HepG2 (cell line): ENCODE data around the gene CLIC5. TPM values are rescaled to one million over a fixed set of nuclear protein-coding genes. Genes with fewer than 3 reads are reported as not detected.

Experiments used
- ATAC-seq: fragments of 200-7000 bp; cut with Tn5 transposase; 3 replicates; pipeline ENCODE4 v1.9.1; 2020; ENCODE audit warnings: mild to moderate bottlenecking, moderate library complexity
- BruUV-seq: library from RNA; stranded (reverse); fragments of 400-500 nt; replicated peaks from 2 replicates; lab custom pipeline; 2021; lab: Mats Ljungman, UMichigan
- CTCF ChIA-PET: fragments of 300-600 bp; formaldehyde crosslinking; extraction: SDS; loops from one replicate; lab custom pipeline; 2021; ENCODE audit warnings: low total read pairs, inconsistent platforms, low intra/inter-chr PET ratio; lab: Yijun Ruan, JAX
- POLR2A ChIA-PET: fragments of 350-600 bp; sonication (Branson Sonifier 250); formaldehyde crosslinking; loops from one replicate; lab custom pipeline; 2020; ENCODE audit warnings: antibody characterized with exemption, inconsistent platforms; lab: Yijun Ruan, JAX
- DNase-seq: peaks from one replicate; pipeline ENCODE4 v3.0.0-alpha.2; 2015; ENCODE audit warnings: low spot score
- FAIRE-seq: peaks from 3 replicates; lab custom pipeline; 2011; peaks lifted over from hg19 to GRCh38; lab: Jason Lieb, UNC
- H2AFZ ChIP-seq: one replicate; pipeline ENCODE4 v1.6.1; 2011; ENCODE audit warnings: low read length, inconsistent platforms
- H3K27ac ChIP-seq: fragments of 300-600 bp; 3 replicates; pipeline ENCODE4 v1.8.0; 2011; ENCODE audit warnings: mixed run types, mild to moderate bottlenecking, mixed read lengths, low read length, inconsistent platforms; ENCODE audit not compliant: insufficient read depth; ENCODE audit errors: extremely low read length
- H3K27me3 ChIP-seq, 2 experiments: fragments of 200-600 bp in 1 of 2; 2 replicates in 1 of 2; 3 replicates in 1 of 2; pipeline versions ENCODE4 v1.6.0 to v1.8.0; 2011; ENCODE audit warnings: low read length in 2 of 2, mild to moderate bottlenecking in 2 of 2, moderate library complexity in 2 of 2, inconsistent platforms in 1 of 2; ENCODE audit not compliant: insufficient read depth in 2 of 2, control insufficient read depth in 1 of 2
- H3K36me3 ChIP-seq, 2 experiments: fragments of 200-600 bp in 1 of 2; replicated peaks in 1 of 2; 2 replicates in 1 of 2; 3 replicates in 1 of 2; pipeline versions ENCODE4 v1.5.1 to v1.8.0; 2011; ENCODE audit warnings: low read length in 2 of 2, inconsistent platforms in 1 of 2; ENCODE audit not compliant: insufficient read depth in 2 of 2, control insufficient read depth in 1 of 2
- H3K4me1 ChIP-seq: 2 replicates; pipeline ENCODE4 v1.5.1; 2012; ENCODE audit warnings: low read length, inconsistent platforms; ENCODE audit not compliant: insufficient read depth
- H3K4me2 ChIP-seq: 2 replicates; pipeline ENCODE4 v1.6.0; 2011; ENCODE audit warnings: low read depth, low read length, inconsistent platforms
- H3K4me3 ChIP-seq, 3 experiments: fragments of 200-600 bp in 1 of 3; sonication (generic), shearing (Covaris generic) in 1 of 3; replicated peaks in 1 of 3; 2 replicates each; pipeline ENCODE4 v1.5.1; 2011 to 2016; ENCODE audit warnings: low read length in 3 of 3, inconsistent platforms in 2 of 3, low read depth in 2 of 3, mild to moderate bottlenecking in 2 of 3, control low read depth in 1 of 3, mixed read lengths in 1 of 3; ENCODE audit not compliant: insufficient read depth in 1 of 3
- H3K79me2 ChIP-seq: one replicate; pipeline ENCODE4 v1.6.1; 2011; ENCODE audit warnings: low read length, inconsistent platforms; ENCODE audit not compliant: insufficient read depth
- H3K9ac ChIP-seq: 2 replicates; pipeline ENCODE4 v1.6.0; 2011; ENCODE audit warnings: mild to moderate bottlenecking, low read depth, low read length, inconsistent platforms; ENCODE audit not compliant: insufficient read depth
- H3K9me3 ChIP-seq: 2 replicates; pipeline ENCODE4 v1.5.1; 2012; ENCODE audit warnings: mild to moderate bottlenecking, low read length
- H4K20me1 ChIP-seq: 2 replicates; pipeline ENCODE4 v1.6.0; 2011; ENCODE audit warnings: inconsistent platforms, mild to moderate bottlenecking, low read length, moderate library complexity; ENCODE audit not compliant: insufficient read depth
- BCL6 ChIP-seq: IDR thresholded peaks from 2 replicates; pipeline ENCODE4 v1.6.1; 2016; ENCODE audit warnings: missing genetic modification reagents, missing compliant biosample characterization
- HNF4A ChIP-seq: sonication (generic); formaldehyde crosslinking; IDR thresholded peaks from 2 replicates; pipeline ENCODE4 v1.4.0; 2020; ENCODE audit warnings: missing genetic modification reagents
- HOXD1 ChIP-seq: sonication (generic); formaldehyde crosslinking; IDR thresholded peaks from 2 replicates; pipeline ENCODE4 v1.5.0; 2020; ENCODE audit warnings: missing genetic modification reagents
- POGZ ChIP-seq: sonication (generic); formaldehyde crosslinking; IDR thresholded peaks from 2 replicates; pipeline ENCODE4 v1.4.0; 2020; ENCODE audit warnings: mild to moderate bottlenecking, missing genetic modification reagents
- RFXAP ChIP-seq: sonication (generic); formaldehyde crosslinking; IDR thresholded peaks from 2 replicates; pipeline ENCODE4 v1.4.0; 2020; ENCODE audit warnings: missing genetic modification reagents, borderline replicate concordance
- SIN3B ChIP-seq: fragments of 150-350 bp; IDR thresholded peaks from 2 replicates; pipeline ENCODE4 v1.6.1; 2014; ENCODE audit warnings: low read length
- SP140L ChIP-seq: sonication (generic); formaldehyde crosslinking; IDR thresholded peaks from 2 replicates; pipeline ENCODE4 v1.4.0; 2020; ENCODE audit warnings: missing genetic modification reagents, borderline replicate concordance
- TEF ChIP-seq: sonication (generic); formaldehyde crosslinking; IDR thresholded peaks from 2 replicates; pipeline ENCODE4 v1.5.0; 2020; ENCODE audit warnings: missing genetic modification reagents
- YY1 ChIP-seq: IDR thresholded peaks from 2 replicates; pipeline ENCODE4 v1.6.1; 2011; ENCODE audit warnings: low read length, low read depth, moderate library complexity, mild to moderate bottlenecking; ENCODE audit not compliant: insufficient read depth, insufficient replicate concordance
- ZNF331 ChIP-seq: sonication (generic); formaldehyde crosslinking; IDR thresholded peaks from 2 replicates; pipeline ENCODE4 v1.4.0; 2020; ENCODE audit warnings: missing genetic modification reagents
- ZNF350 ChIP-seq: sonication (generic); formaldehyde crosslinking; IDR thresholded peaks from 2 replicates; pipeline ENCODE4 v1.4.0; 2020; ENCODE audit warnings: mild to moderate bottlenecking, low read depth, missing genetic modification reagents, borderline replicate concordance
- ZNF704 ChIP-seq: sonication (generic); formaldehyde crosslinking; IDR thresholded peaks from 2 replicates; pipeline ENCODE4 v1.8.1; 2023; ENCODE audit warnings: mild to moderate bottlenecking, inconsistent platforms, moderate library complexity, missing genetic modification reagents, borderline replicate concordance
- WGBS: methylation state at CpG from one replicate; pipeline ENCODE4 v1.1.6; 2017; ENCODE audit warnings: low lambda C conversion rate; 5-methylcytosine and 5-hydroxymethylcytosine counted together
- in situ Hi-C: cut with HindIII; loops from 2 replicates; pipeline ENCODE4 v1.10.0; 2017; ENCODE audit warnings: low pct_unique_long_range_greater_than_20kb; ENCODE audit not compliant: extremely low pct_ligation_motif_present
- intact Hi-C: fragments of 100-400 bp; cut with micrococcal nuclease; formaldehyde crosslinking; loops from one replicate; pipeline ENCODE4 v1.10.0; 2022; ENCODE audit not compliant: unreplicated experiment
- polyA plus RNA-seq, 8 experiments: library from polyadenylated mRNA; depleted of rRNA in 3 of 8; stranded (reverse) in 7 of 8; unstranded in 1 of 8; fragments of >200 nt; fragmentation: Illumina TruSeq in 4 of 8; extraction: Trizol in 4 of 8; gene quantifications; 2 replicates each; pipeline versions ENCODE4 v1.2.1 to v1.2.3, GENCODE V29; 2011 to 2016; ENCODE audit warnings: low read depth in 4 of 8, missing spikeins in 1 of 8, mixed read lengths in 1 of 8; ENCODE audit not compliant: insufficient read depth in 1 of 8
- total RNA-seq, 5 experiments: library from RNA; depleted of rRNA; stranded (reverse); fragments of >200 nt; fragmentation: Illumina TruSeq; extraction: Trizol; gene quantifications; 2 replicates each; pipeline ENCODE4 v1.2.3, GENCODE V29; 2016; ENCODE audit warnings: low read depth in 1 of 5

Gene CLIC5
- total and polyA plus RNA-seq, 2 of the 13 experiments (the other 11 are each of a cell fraction or from before 2014, with no cell fraction given), result not detected

- Histone ChIP-seq H4K20me1 (no peaks in the 10 kb centered on the region), H3K4me1 (no peaks in the 10 kb centered on the region), H3K4me2 (no peak overlapping the region), H3K79me2 (no peaks in the 10 kb centered on the region), H3K9ac (no peak overlapping the region), H3K4me3 (no peak overlapping the region), H3K27ac (no peak overlapping the region), H3K27me3 (no peaks in the 10 kb centered on the region), H2AFZ (no peak overlapping the region), H3K9me3 (no peaks in the 10 kb centered on the region), H3K36me3 (no peaks in the 10 kb centered on the region)
- DNase-seq (no peak), FAIRE-seq (no peak), ATAC-seq (no peak)
- no TSS peak for BruUV-seq
- ChIA-PET CTCF (no interaction called here), POLR2A (no interaction called here)
- WGBS, result 4% methylated on average over 2 of the region's 2 CpGs
- in situ Hi-C loops, result loop anchor here (25.0 kb wide), 1 partner anchor 1255 kb away; no protein-coding TSS in a partner anchor
- TF ChIP-seq YY1 (no peak), ZNF704 (CRISPR knock-in tag) (no peak), SIN3B (no peak), ZNF331 (CRISPR knock-in tag) (no peak), TEF (CRISPR knock-in tag) (no peak), BCL6 (no peak), RFXAP (CRISPR knock-in tag) (no peak), SP140L (CRISPR knock-in tag) (no peak), POGZ (no peak), HNF4A (CRISPR knock-in tag) (no peak), HOXD1 (no peak), ZNF350 (CRISPR knock-in tag) (no peak)
- intact Hi-C loops, result no loop called here
Measured at GRCh38 chr6:45917439-45917838, 98.2 kb downstream of the CLIC5 start.
